ENCODE results near the gene MEGF6.

MEGF6 gene

GRCh38 chr1:3470650-3471355 is 140.5 kb downstream of the MEGF6 start:
- H3K4me1 ChIP-seq, result peaks cover 0 to 6% (median 4%) of the 10 kb centered on the region in 4 donors

GRCh38 chr1:3469849-3470649 is 141.3 kb downstream of the MEGF6 start:
- Histone ChIP-seq H3K4me1 (peaks cover 0 to 6% (median 4%) of the 10 kb centered on the region in 4 donors), H3K27ac (no peak overlapping the region), H3K4me3 (no peak overlapping the region), H3K9me3 (no peaks in the 10 kb centered on the region), H3K27me3 (peaks cover 0 to 86% of the 10 kb centered on the region in 2 donors), H3K36me3 (no peaks in the 10 kb centered on the region)
- intact Hi-C loops (cut with DNase I; ENCODE audit: low total_unique reads), result loop anchor here (10.0 kb wide), 1 partner anchor 245 kb away; no protein-coding TSS in a partner anchor
- no peak for DNase-seq
- TF ChIP-seq CTCF (IDR thresholded peaks at IDR 0.05), result no peak

More at GRCh38 chr1:3470650-3471355, 140.5 kb downstream of the MEGF6 start:
- Histone ChIP-seq H3K27me3 (peaks cover 0 to 84% of the 10 kb centered on the region in 2 donors), H3K27ac (no peak overlapping the region), H3K9me3 (no peaks in the 10 kb centered on the region), H3K4me3 (no peak overlapping the region), H3K36me3 (no peaks in the 10 kb centered on the region)
- no peak for DNase-seq
- no peak for TF ChIP-seq CTCF (IDR thresholded peaks at IDR 0.05)
- intact Hi-C loops (cut with DNase I; ENCODE audit: low total_unique reads), result loop anchor here (10.0 kb wide), 1 partner anchor 244 kb away; no protein-coding TSS in a partner anchor

- Histone ChIP-seq H3K27me3 (peaks cover 0 to 81% of the 10 kb centered on the region in 2 donors), H3K4me1 (peaks cover 0 to 6% (median 4%) of the 10 kb centered on the region in 4 donors), H3K9me3 (no peaks in the 10 kb centered on the region), H3K27ac (no peak overlapping the region), H3K36me3 (no peaks in the 10 kb centered on the region), H3K4me3 (no peak overlapping the region)
- DNase-seq, result no peak
- intact Hi-C loops (cut with DNase I; ENCODE audit: low total_unique reads), result no loop called here
- TF ChIP-seq CTCF (IDR thresholded peaks at IDR 0.05), result no peak
These were observed 142.0 kb downstream of the MEGF6 start for GRCh38 chr1:3469104-3469848.

- H3K27me3 ChIP-seq, result peaks cover 0 to 73% of the 10 kb centered on the region in 2 donors
- intact Hi-C loops (cut with DNase I; ENCODE audit: low total_unique reads), result no loop called here
- DNase-seq, result no peak
- H3K4me1 ChIP-seq, result peaks cover 0 to 6% (median 4%) of the 10 kb centered on the region in 4 donors
- H3K4me3 ChIP-seq, result no peak overlapping the region
- H3K9me3 ChIP-seq, result no peaks in the 10 kb centered on the region
- no peak overlapping the region for H3K27ac ChIP-seq
- no peaks in the 10 kb centered on the region for H3K36me3 ChIP-seq
- TF ChIP-seq CTCF (IDR thresholded peaks at IDR 0.05), result no peak
These were observed 142.8 kb downstream of the MEGF6 start for GRCh38 chr1:3468236-3469103.
